Stimulated activated CD4-positive, alpha-beta T cell treated with anti-CD3 and anti-CD28 coated beads, Interleukin-15, amount 100 ng/mL, for 48 hours (primary cell): ENCODE results near the gene ADORA3.

ENCODE experiments used
- DNase-seq, 2 donors: peaks; one replicate each; pipeline ENCODE4 v3.0.0-alpha.2; 2020; ENCODE audit warnings: low read depth in 2 of 2

Gene ADORA3

DNA sequence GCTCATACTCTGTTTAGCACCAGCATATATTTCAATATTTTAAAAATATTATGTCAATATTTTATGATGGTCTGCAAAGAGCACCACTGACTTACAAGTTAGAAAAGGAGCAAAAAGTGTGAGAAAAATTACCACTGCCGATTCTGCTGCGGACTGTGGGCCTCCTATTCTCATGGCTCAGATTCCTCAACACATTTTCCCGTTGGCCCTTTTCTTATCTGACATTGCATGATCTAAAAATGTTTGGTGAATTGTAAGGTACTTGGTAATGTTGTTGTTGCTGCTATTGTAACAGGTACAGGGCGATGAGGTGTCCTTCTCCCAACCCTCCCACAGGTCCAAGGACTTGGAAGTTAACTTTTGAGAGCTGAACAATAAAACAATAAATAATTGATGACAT lies 28.9 kb downstream of the ADORA3 start:
- no peak for DNase-seq

DNA sequence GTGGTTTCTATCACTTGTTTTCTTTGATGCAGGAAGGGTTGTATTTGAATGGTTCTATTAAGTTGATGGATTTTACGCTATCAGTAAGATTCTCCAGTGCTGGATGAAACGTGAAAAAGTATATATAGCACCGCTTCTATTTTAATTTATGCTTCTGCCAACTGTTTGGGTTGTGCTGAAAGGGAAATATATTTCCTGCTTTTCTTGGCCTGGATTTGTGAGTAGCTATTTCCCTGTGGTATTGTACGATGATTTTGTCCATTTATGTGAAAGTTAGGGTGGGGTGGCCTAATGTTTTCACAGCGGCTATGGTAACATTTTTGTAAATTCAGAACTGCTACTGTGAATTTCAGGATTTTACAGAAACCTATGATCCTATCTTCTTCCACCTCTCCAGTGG lies 29.3 kb downstream of the ADORA3 start:
- no peak for DNase-seq

DNA sequence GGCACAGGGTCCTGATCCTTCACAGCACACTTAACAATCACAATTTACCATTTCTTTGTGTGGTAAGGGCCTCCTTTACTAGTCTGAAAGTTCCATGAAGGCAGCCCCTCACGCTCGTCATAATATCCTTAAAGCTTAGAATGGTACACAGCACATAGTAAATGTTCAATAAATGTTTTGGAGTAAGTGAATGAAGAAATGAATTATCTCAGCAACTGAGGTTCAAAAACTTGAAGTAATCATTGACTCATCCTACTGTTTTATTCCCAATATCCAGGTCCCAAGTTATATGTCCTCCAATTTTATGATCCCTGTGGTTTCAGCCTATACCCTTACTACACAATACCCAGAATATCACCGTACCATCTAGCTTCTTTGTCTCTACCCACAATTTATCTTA lies 31.9 kb downstream of the ADORA3 start:
- DNase-seq = no peak

DNA sequence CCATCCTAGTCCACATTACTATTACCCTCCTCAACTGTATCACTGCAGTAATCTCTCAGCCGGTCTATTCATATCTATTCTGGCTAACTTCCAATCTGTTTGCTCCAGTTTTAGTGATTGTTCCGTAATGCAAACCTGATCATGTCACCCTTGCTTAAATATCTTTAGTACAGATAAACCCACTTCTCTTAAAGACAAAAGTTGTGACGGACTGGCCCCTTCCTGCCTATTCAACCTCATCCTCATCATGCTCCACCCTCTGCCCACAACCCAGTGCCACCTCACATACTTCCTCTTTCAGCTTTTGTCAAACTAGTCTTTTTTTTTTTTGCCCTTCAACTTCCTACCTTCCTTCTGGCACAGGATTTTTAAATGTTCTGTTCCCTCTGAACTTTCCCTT lies 32.4 kb downstream of the ADORA3 start:
- peak; percentile 26 to 48 for DNase-seq

DNA sequence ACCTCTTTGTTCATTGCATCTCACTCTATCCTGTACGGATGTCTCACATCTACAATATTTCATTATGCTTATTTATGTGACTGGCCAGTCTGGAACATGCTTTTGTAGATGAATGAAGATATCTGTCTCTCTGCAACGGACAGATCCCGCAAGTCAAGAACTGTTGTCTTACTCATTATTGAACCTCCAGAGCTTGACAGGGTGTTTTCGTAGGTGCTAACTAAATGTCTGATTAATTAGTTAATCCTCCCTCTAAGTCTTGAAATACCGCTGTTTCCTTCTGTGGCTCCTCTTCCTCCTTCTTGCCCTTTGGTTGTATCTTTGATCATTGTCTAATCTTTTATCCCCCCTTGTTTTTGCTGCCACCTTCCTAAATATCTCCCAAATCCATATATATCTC lies 32.8 kb downstream of the ADORA3 start:
- DNase-seq = no peak

DNA sequence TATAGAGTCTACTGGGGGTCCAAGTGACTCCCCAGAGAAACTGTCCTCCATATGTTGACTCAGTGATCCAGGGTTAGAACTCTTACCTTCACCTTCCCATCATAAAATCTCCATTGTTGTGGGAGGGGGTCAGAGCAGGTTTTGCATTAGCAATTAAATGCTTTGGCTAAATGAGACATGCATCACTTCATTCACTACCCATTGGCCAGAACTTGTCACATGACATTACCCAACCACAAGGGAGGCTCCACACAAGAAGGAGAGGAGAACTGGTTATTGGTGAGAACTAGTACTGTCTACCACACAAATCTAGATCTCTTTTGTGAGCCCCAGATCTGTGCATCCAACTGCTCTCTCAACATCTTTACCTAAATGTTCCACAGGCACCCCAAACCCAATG lies 33.9 kb downstream of the ADORA3 start:
- no peak for DNase-seq

DNA sequence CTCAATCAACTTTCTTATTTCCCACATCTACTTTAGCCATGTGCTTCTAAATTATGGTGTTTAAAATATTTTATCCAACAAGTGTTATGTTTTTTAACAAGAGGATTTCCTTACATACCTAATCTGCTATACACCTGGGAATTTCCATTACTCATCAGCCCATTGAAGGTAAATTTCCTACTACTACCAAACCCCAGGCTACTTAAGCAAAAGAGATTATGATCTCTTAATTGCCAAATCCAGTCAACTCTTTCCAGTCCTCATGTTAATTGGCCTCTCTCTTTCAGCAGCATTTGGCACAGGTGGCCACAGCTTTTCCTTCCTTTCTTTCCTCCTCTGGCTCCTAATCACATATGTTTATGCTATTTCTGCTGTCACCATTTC lies 34.7 kb downstream of the ADORA3 start:
- DNase-seq = no peak

DNA sequence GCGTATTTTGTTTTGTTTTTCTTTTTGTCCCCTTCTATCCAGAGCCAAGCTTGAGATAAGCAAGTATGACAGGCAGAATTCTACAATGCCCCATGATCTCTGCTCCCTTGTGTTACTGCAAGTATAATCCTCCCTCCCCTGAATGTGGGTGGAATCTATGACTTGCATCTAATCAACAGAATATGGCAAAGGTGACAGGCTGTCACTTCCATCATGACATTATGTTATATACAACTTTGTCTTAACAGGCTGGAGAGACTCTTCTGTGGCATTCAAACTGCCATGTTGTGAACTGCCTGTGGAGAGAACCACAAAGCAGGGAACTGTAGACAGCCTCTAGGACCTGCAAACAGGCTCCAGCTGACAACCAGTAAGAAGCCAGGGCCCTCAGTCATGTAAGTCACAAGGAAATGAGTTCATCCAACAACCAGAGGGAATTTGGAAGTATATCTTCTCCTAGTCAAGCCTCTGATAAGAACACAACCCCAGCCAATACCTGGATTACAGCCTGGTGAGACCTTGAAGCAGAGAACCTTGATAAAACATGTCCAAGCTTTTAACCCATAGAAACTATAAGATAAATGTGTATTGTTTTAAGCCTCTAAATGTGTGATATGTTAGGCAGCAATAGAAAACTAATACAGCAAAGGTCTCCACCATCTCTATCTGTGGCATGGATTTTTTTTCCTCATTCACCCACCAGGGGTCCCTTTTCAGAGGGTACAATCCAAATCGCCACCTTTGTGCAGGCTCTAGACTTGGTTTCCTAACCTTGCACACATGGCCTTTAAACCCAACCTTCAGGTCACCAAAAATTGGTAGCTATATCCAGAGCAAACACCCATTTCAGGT lies 35.3 kb downstream of the ADORA3 start:
- no peak for DNase-seq

DNA sequence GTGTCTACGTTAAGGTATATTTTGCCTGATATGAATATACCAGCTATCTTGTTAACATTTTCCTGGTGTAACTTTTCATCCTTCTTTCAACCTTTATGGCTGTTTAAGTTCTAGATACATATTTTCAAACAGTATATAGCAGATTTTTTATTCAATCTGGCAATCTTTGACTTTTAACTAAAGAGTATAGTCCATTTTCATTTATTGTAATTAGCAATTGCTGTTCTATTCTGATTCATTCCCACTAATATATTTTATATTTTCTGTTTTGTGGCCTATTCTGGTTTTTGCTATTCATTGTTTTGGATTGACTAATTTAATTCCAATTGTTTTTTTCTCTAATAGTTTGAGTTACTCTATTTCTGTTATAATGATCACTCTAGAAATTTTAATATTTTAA lies 37.0 kb downstream of the ADORA3 start:
- no peak for DNase-seq

DNA sequence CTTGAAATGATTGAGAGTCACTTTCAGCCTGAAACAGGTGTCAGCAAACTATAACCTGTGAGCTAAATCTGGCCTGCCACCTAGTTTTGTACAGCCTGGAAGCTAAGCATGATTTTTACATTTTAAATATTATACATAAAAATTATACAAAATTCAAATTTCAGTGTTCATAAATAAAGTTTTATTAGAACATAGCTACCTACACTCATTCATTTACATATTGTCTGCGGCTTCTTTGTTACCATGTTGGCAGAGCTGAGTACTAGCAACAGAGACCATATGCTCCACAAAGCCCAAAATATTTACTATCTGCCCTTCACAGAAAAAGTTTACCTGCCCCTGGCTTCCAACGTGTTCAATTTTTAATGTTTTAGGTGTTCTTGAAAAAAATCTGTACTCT lies 37.7 kb downstream of the ADORA3 start:
- no peak for DNase-seq

DNA sequence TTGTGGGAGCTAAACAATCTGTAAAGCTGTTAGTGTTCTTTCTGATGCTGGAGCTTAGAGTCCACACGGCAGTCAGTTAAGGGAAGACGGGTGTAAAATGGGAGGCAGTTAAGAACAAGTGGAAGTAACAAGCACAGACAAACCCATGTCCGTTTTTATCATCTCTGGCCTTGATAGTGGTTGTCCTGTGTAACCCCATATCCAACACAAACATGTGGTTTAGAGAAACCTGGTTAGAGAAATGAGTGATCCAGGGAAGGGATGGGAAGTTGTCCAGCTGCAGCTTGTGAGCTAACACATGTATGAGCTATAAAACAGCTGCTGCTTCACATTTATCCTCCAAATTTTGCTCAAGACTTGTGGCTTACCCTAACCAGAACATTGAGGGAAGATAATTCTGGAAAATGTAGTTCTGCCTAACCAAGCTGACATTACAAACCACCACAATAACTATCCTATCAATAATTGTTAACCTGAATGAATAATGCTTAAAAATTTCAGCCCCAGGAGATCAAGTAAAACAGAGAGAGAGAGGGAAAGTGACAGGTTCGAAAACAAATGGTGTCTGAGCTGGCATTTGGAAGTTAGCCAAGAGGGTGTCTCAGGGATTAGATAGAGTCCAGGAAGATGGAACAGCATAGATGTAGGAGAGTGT lies 40.3 kb downstream of the ADORA3 start:
- no peak for DNase-seq

DNA sequence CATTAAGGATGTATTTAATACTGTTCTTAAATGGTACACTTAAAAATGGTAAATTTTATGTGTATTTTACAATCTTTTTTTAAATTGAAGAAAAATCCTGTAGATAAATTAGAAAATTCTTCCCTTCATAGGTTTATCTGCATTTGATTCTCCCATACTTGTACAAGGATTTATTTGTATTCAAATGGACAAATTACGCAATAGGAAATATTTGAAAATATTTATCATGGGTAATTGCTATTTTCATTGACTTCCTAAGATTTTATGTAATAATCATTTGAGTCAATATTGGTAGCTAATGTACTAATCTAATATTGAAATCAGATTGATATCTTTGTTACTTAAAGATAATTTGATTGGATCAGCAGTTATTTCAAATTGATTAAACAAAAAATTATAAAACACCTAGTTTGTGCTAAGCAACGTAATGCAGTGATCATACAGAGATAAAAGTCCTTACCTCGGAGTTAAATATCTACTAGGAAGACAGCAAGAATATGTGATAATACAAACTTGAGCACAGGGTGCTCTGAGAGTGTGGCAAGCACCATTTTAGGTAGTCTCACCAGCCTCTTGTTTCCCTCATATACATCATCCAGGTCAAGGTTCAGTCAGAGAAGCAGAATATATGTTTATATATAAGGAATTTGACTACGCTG lies 40.9 kb downstream of the ADORA3 start:
- no peak for DNase-seq

DNA sequence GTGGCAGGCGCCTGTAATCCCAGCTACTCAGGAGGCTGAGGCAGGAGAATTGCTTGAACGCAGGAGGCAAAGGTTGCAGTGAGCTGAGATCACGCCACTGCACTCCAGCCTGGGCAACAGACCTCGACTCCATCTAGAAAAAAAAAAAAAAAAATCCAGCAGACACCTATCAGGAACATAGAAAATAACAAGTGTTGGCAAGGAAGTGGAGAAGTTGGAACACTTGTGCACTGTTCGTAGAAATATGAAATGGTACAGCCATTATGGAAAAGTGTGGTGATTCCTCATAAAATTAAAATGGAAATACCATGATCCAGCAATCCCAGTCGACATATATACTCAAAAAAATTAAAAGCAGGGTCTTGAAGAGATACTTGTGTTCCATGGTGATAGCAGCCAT lies 41.7 kb downstream of the ADORA3 start:
- no peak for DNase-seq

DNA sequence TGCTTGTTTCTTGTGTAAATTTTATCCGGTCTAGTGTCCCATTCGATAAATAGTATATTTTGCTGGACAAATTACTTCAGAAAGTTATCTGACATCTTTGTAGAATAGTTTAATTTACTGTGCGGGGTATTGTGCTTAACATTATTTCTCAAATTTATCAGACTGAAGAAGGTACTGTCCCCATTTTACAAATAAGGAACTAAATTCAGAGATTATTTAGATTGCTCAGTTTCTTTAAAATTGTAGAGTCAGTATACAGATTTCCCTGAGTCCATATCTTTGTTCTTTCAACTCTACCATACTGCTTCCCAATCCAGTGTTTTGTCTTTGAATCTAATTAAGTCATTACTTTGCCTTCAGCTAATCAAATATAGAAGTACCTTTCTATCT lies 47.8 kb downstream of the ADORA3 start:
- DNase-seq = no peak

DNA sequence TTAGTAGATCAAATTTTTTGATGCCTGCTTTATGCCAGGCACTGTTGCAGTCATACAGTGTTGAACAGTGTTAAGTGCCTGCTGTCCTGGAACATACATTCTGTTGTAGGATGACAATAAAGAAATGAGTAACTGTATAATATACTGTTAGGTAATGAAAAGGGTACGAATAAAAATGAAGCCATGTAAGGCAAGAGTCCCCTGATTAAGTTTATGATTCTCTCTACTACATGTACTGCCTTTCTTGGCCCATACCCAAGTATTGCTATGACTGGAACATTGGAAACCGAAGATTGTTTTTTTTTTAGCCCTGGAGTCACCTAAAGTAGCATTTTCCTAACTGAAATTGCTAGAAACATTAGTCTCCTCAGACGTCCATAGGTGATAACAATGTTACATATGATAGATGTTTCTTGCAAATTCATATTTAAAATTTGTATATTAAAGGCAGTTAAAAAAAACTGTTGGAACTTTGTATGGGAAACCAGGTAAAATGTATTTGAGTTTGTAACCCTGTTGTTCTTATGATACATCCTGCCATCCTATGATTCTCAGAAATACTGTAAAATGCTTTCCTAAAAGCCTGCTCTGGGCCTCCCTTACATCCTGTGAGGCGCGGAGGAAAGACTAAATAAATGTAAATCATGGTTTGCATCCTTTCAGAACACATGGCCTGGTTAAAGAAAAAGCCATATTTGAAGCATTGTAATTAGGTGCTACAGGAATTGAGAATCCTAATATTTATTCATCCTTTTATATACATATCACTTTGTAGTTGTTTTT lies 48.4 kb downstream of the ADORA3 start:
- no peak for DNase-seq

DNA sequence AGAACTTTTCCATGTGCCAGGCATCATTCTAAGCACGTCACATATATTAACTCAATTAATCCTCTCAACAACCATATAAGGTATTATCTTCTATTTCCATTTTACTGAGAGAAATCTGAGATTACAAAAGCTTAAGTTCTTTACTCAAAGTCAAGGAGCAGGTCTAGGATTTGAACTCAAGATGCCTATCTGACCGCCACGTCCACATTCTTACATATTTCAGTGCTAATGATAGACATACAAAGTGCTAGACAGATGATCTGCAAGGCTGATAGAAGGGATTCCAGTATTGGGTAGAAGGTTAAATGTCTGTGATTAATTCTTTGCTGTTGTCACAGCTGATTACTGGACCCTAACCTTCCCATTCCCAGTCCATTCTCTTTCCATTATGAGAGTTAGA lies 49.7 kb downstream of the ADORA3 start:
- DNase-seq = no peak

DNA sequence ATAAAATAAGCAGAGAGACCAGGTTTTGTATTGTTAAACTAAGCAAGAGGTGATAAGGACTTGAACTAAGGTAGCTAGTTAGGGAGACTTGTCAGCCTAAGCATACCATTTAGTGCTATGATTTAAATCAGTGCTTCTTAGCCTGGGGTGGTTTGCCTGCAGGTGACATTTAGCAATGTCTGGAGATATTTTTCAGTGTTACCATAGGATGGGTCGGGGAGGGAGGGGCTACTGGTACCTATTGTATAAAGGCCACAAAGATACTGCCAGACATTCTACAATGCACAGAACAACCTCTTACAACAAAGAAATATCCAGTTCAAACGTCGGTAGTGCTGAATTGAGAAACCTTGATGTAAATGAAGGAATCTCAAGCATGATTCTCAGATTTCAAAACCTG lies 50.9 kb downstream of the ADORA3 start:
- DNase-seq = no peak

DNA sequence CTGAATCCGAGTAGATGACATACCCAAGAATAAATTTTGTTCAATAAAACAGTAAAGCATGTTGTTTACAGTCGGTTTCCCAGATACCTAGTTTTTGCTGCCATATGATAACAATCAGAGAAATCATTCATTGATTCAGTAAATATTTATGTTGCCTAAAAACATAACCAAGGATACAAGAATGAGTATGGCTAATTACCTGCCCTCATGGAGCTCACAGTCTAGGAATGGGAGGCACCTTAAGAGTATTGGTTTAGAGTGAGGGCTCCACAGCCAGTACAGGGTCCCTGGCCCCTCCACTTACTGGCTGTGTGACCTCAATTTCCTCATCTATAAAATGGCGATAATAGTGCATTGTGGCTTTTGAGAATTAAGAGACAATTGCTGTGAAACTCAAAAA lies 53.2 kb downstream of the ADORA3 start:
- no peak for DNase-seq

DNA sequence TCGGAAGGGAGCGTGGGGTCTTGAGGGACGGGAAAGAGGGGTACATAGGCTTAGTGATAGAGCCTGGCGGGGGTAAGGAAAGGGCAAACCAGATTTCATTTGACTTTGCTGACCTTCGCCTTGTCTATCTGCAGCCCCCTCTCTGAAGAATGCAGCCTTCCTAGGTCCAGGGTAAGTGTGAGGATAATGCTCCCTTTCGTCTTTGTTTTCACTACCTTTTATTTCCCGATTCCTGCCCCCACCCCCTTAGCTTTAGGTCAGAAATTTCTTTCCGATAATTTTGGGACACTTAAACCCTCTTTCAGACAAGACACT lies 53.8 kb downstream of the ADORA3 start:
- DNase-seq = no peak
